HepG2 (cell line): ENCODE data around the gene CSNK1G1. TPM values are rescaled to one million over a fixed set of nuclear protein-coding genes. Genes with fewer than 3 reads are reported as not detected.

Experiments used
- HNRNPLL ChIP-seq: fragments of 200-400 bp; formaldehyde crosslinking; IDR thresholded peaks from 2 replicates; pipeline ENCODE4 v1.6.1; 2017; ENCODE audit warnings: mild to moderate bottlenecking, low read depth, low read length; ENCODE audit not compliant: poor library complexity, severe bottlenecking
- KDM2A ChIP-seq: sonication (generic); formaldehyde crosslinking; IDR thresholded peaks from 2 replicates; pipeline ENCODE4 v1.4.0; 2020; ENCODE audit warnings: low read depth, missing genetic modification reagents, borderline replicate concordance
- KLF13 ChIP-seq: sonication (generic); formaldehyde crosslinking; IDR thresholded peaks from 2 replicates; pipeline ENCODE4 v1.4.0; 2020; ENCODE audit warnings: mild to moderate bottlenecking, missing genetic modification reagents
- TMF1 ChIP-seq: sonication (generic); formaldehyde crosslinking; IDR thresholded peaks from 2 replicates; pipeline ENCODE4 v1.8.1; 2022; ENCODE audit warnings: low read depth, missing genetic modification reagents
- ZBTB7A ChIP-seq: sonication (generic); formaldehyde crosslinking; IDR thresholded peaks from 2 replicates; pipeline ENCODE4 v1.8.0; 2022; ENCODE audit warnings: mild to moderate bottlenecking, missing genetic modification reagents
- ZNF230 ChIP-seq: sonication (generic); formaldehyde crosslinking; IDR thresholded peaks from 2 replicates; pipeline ENCODE4 v1.4.0; 2020; ENCODE audit warnings: mild to moderate bottlenecking, missing genetic modification reagents
- ZNF260 ChIP-seq: sonication (generic); formaldehyde crosslinking; IDR thresholded peaks from 2 replicates; pipeline ENCODE4 v1.4.0; 2020; ENCODE audit warnings: missing genetic modification reagents, low read depth, mild to moderate bottlenecking, borderline replicate concordance
- ZNF468 ChIP-seq: sonication (generic); formaldehyde crosslinking; IDR thresholded peaks from 2 replicates; pipeline ENCODE4 v1.8.0; 2022; ENCODE audit warnings: mild to moderate bottlenecking, moderate library complexity, missing genetic modification reagents
- ZNF543 ChIP-seq: sonication (generic); formaldehyde crosslinking; IDR thresholded peaks from 2 replicates; pipeline ENCODE4 v1.4.0; 2020; ENCODE audit warnings: mild to moderate bottlenecking, missing genetic modification reagents
- ZNF598 ChIP-seq: sonication (generic); formaldehyde crosslinking; IDR thresholded peaks from 2 replicates; pipeline ENCODE4 v1.5.1; 2020; ENCODE audit warnings: mild to moderate bottlenecking, missing genetic modification reagents, borderline replicate concordance
- polyA plus RNA-seq, 8 experiments: library from polyadenylated mRNA; depleted of rRNA in 3 of 8; stranded (reverse) in 7 of 8; unstranded in 1 of 8; fragments of >200 nt; fragmentation: Illumina TruSeq in 4 of 8; extraction: Trizol in 4 of 8; gene quantifications; 2 replicates each; pipeline versions ENCODE4 v1.2.1 to v1.2.3, GENCODE V29; 2011 to 2016; ENCODE audit warnings: low read depth in 4 of 8, missing spikeins in 1 of 8, mixed read lengths in 1 of 8; ENCODE audit not compliant: insufficient read depth in 1 of 8
- total RNA-seq, 5 experiments: library from RNA; depleted of rRNA; stranded (reverse); fragments of >200 nt; fragmentation: Illumina TruSeq; extraction: Trizol; gene quantifications; 2 replicates each; pipeline ENCODE4 v1.2.3, GENCODE V29; 2016; ENCODE audit warnings: low read depth in 1 of 5
- TF ChIP-seq, protein P1 (sequence below): sonication (generic); formaldehyde crosslinking; IDR thresholded peaks from 2 replicates; pipeline ENCODE4 v1.8.0; 2022; ENCODE audit warnings: low read depth, missing genetic modification reagents
- TF ChIP-seq, protein P2 (sequence below): sonication (generic); formaldehyde crosslinking; IDR thresholded peaks from 2 replicates; pipeline ENCODE4 v1.5.0; 2020; ENCODE audit warnings: mild to moderate bottlenecking, missing genetic modification reagents
- TF ChIP-seq, protein P3 (sequence below): sonication (generic); formaldehyde crosslinking; IDR thresholded peaks from 2 replicates; pipeline ENCODE4 v1.5.0; 2020; ENCODE audit warnings: mild to moderate bottlenecking, missing genetic modification reagents, borderline replicate concordance
- TF ChIP-seq, protein P4 (sequence below): sonication (generic); formaldehyde crosslinking; IDR thresholded peaks from 2 replicates; pipeline ENCODE4 v1.5.1; 2020; ENCODE audit warnings: missing genetic modification reagents, mild to moderate bottlenecking, borderline replicate concordance
- TF ChIP-seq, protein P5 (sequence below): IDR thresholded peaks from 2 replicates; pipeline ENCODE4 v1.6.1; 2016; ENCODE audit warnings: missing compliant biosample characterization, missing genetic modification reagents, borderline replicate concordance

Gene CSNK1G1
- total and polyA plus RNA-seq, 2 of the 13 experiments (the other 11 are each of a cell fraction or from before 2014, with no cell fraction given), result 8.5 to 12.6 TPM

GRCh38 chr15:64146885-64147681 lies 208.9 kb downstream of the CSNK1G1 start (continued):
- TF ChIP-seq, protein P1, sequence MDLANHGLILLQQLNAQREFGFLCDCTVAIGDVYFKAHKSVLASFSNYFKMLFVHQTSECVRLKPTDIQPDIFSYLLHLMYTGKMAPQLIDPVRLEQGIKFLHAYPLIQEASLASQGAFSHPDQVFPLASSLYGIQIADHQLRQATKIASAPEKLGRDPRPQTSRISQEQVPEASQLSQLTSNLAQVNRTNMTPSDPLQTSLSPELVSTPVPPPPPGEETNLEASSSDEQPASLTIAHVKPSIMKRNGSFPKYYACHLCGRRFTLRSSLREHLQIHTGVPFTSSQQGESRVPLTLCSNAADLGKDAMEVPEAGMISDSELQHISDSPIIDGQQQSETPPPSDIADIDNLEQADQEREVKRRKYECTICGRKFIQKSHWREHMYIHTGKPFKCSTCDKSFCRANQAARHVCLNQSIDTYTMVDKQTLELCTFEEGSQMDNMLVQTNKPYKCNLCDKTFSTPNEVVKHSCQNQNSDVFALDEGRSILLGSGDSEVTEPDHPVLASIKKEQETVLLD (CRISPR knock-in tag), result no peak
- TF ChIP-seq TMF1 (CRISPR knock-in tag), result no peak
- peak; percentile 90 for TF ChIP-seq KDM2A (CRISPR knock-in tag)
- TF ChIP-seq ZNF260 (CRISPR knock-in tag), result no peak
- TF ChIP-seq ZNF543, result peak; percentile 61; the same call in 1 of the 2 replicates
- peak; percentile 63; the same call in 1 of the 2 replicates for TF ChIP-seq ZBTB7A
- TF ChIP-seq KLF13 (CRISPR knock-in tag), result no peak
- TF ChIP-seq, protein P2, sequence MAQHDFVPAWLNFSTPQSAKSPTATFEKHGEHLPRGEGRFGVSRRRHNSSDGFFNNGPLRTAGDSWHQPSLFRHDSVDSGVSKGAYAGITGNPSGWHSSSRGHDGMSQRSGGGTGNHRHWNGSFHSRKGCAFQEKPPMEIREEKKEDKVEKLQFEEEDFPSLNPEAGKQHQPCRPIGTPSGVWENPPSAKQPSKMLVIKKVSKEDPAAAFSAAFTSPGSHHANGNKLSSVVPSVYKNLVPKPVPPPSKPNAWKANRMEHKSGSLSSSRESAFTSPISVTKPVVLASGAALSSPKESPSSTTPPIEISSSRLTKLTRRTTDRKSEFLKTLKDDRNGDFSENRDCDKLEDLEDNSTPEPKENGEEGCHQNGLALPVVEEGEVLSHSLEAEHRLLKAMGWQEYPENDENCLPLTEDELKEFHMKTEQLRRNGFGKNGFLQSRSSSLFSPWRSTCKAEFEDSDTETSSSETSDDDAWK (CRISPR knock-in tag), result no peak
- TF ChIP-seq, protein P3, sequence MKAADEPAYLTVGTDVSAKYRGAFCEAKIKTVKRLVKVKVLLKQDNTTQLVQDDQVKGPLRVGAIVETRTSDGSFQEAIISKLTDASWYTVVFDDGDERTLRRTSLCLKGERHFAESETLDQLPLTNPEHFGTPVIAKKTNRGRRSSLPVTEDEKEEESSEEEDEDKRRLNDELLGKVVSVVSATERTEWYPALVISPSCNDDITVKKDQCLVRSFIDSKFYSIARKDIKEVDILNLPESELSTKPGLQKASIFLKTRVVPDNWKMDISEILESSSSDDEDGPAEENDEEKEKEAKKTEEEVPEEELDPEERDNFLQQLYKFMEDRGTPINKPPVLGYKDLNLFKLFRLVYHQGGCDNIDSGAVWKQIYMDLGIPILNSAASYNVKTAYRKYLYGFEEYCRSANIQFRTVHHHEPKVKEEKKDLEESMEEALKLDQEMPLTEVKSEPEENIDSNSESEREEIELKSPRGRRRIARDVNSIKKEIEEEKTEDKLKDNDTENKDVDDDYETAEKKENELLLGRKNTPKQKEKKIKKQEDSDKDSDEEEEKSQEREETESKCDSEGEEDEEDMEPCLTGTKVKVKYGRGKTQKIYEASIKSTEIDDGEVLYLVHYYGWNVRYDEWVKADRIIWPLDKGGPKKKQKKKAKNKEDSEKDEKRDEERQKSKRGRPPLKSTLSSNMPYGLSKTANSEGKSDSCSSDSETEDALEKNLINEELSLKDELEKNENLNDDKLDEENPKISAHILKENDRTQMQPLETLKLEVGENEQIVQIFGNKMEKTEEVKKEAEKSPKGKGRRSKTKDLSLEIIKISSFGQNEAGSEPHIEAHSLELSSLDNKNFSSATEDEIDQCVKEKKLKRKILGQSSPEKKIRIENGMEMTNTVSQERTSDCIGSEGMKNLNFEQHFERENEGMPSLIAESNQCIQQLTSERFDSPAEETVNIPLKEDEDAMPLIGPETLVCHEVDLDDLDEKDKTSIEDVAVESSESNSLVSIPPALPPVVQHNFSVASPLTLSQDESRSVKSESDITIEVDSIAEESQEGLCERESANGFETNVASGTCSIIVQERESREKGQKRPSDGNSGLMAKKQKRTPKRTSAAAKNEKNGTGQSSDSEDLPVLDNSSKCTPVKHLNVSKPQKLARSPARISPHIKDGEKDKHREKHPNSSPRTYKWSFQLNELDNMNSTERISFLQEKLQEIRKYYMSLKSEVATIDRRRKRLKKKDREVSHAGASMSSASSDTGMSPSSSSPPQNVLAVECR (CRISPR knock-in tag), result peak; percentile 48; the same call in 1 of the 2 replicates
- TF ChIP-seq, protein P4, sequence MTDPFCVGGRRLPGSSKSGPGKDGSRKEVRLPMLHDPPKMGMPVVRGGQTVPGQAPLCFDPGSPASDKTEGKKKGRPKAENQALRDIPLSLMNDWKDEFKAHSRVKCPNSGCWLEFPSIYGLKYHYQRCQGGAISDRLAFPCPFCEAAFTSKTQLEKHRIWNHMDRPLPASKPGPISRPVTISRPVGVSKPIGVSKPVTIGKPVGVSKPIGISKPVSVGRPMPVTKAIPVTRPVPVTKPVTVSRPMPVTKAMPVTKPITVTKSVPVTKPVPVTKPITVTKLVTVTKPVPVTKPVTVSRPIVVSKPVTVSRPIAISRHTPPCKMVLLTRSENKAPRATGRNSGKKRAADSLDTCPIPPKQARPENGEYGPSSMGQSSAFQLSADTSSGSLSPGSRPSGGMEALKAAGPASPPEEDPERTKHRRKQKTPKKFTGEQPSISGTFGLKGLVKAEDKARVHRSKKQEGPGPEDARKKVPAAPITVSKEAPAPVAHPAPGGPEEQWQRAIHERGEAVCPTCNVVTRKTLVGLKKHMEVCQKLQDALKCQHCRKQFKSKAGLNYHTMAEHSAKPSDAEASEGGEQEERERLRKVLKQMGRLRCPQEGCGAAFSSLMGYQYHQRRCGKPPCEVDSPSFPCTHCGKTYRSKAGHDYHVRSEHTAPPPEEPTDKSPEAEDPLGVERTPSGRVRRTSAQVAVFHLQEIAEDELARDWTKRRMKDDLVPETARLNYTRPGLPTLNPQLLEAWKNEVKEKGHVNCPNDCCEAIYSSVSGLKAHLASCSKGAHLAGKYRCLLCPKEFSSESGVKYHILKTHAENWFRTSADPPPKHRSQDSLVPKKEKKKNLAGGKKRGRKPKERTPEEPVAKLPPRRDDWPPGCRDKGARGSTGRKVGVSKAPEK, result no peak
- TF ChIP-seq ZNF598 (CRISPR knock-in tag), result no peak
- TF ChIP-seq ZNF468, result no peak
- TF ChIP-seq, protein P5, sequence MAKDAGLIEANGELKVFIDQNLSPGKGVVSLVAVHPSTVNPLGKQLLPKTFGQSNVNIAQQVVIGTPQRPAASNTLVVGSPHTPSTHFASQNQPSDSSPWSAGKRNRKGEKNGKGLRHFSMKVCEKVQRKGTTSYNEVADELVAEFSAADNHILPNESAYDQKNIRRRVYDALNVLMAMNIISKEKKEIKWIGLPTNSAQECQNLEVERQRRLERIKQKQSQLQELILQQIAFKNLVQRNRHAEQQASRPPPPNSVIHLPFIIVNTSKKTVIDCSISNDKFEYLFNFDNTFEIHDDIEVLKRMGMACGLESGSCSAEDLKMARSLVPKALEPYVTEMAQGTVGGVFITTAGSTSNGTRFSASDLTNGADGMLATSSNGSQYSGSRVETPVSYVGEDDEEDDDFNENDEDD (CRISPR knock-in tag), result peak; percentile 43; the same call in 1 of the 2 replicates
- no peak for TF ChIP-seq ZNF230 (CRISPR knock-in tag)
- TF ChIP-seq HNRNPLL, result peak; percentile 49
